Measurements from ENCODE around the gene SEC61A2. TPM values are rescaled to one million over a fixed set of nuclear protein-coding genes. Genes with fewer than 3 reads are reported as not detected.
"Not testable (repeated sequence)": the region's sequence is repeated elsewhere in the genome, so short reads cannot be mapped to it uniquely, and the experiment has no call there.

The SEC61A2 gene
- total and polyA plus RNA-seq, 8 donors, result 4.8 to 19.9 (median 15.5) TPM

DNA sequence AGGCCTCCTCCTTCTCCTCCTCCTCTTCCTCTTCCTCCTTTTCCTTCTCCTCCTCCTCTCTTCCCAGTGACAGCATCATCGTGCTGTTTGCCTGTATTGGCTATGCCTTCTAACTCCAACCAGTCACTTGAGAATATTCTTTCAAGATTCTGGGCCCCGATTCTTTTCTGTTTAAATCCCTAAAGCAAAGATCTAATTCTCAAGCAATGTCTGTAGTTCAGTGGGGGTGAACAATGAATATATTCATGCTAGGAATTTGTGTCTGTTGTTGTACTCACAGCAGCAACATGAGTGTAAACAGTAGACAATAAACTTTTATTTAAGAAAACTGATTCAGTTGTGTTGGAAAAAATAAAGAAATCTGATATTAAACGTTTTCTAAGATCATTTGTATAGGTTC, 35.6 kb downstream of the SEC61A2 start:
- peaks cover 0 to 7% of the 10 kb centered on the region in 2 donors for H3K27me3 ChIP-seq
- intact Hi-C loops (cut with DNase I), result no loop called here
- TF ChIP-seq, protein P1, sequence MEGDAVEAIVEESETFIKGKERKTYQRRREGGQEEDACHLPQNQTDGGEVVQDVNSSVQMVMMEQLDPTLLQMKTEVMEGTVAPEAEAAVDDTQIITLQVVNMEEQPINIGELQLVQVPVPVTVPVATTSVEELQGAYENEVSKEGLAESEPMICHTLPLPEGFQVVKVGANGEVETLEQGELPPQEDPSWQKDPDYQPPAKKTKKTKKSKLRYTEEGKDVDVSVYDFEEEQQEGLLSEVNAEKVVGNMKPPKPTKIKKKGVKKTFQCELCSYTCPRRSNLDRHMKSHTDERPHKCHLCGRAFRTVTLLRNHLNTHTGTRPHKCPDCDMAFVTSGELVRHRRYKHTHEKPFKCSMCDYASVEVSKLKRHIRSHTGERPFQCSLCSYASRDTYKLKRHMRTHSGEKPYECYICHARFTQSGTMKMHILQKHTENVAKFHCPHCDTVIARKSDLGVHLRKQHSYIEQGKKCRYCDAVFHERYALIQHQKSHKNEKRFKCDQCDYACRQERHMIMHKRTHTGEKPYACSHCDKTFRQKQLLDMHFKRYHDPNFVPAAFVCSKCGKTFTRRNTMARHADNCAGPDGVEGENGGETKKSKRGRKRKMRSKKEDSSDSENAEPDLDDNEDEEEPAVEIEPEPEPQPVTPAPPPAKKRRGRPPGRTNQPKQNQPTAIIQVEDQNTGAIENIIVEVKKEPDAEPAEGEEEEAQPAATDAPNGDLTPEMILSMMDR (IDR thresholded peaks at IDR 0.05), result no peak
- DNase-seq (no peak), ATAC-seq (no peak)
- no peaks in the 10 kb centered on the region for H3K9me3 ChIP-seq
- no peaks in the 10 kb centered on the region for H3K4me1 ChIP-seq
- no peak overlapping the region for H3K27ac ChIP-seq
- H3K4me3 ChIP-seq, result no peak overlapping the region
- H3K36me3 ChIP-seq, result peaks cover 0 to 87% of the 10 kb centered on the region in 2 donors

GRCh38 chr10:12165999-12166775, 36.7 kb downstream of the SEC61A2 start:
- Histone ChIP-seq H3K4me1 (no peaks in the 10 kb centered on the region), H3K4me3 (no peak overlapping the region), H3K27ac (no peak overlapping the region), H3K36me3 (peaks cover 0 to 94% of the 10 kb centered on the region in 2 donors), H3K27me3 (peaks cover 0 to 4% of the 10 kb centered on the region in 2 donors), H3K9me3 (no peaks in the 10 kb centered on the region)
- TF ChIP-seq, protein P1 (IDR thresholded peaks at IDR 0.05), result no peak
- no peak for DNase-seq
- no peak for ATAC-seq
- intact Hi-C loops (cut with DNase I), result no loop called here

DNA sequence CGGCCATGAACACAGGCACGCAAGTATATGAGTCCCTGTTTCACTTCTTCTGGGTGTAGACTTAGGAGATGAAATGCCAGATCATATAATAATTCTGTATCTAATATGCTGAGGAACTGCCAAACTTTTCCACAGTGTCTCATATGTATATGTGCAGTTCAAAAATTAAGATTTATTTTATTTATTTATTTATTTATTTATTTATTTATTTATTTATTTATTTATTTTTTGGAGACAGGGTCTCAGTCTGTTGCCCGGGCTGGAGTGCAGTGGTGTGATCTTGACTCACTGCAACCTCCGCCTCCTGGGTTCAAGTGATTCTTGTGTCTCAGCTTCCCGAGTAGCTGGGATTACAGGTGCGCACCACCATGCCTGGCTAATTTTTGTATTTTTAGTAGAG, 42.0 kb downstream of the SEC61A2 start:
- peaks cover 0 to 100% of the 10 kb centered on the region in 2 donors for H3K36me3 ChIP-seq
- H3K9me3 ChIP-seq; H3K4me3 ChIP-seq; H3K4me1 ChIP-seq; ATAC-seq; H3K27ac ChIP-seq; intact Hi-C loops (cut with DNase I); DNase-seq; H3K27me3 ChIP-seq: not testable (repeated sequence)

DNA sequence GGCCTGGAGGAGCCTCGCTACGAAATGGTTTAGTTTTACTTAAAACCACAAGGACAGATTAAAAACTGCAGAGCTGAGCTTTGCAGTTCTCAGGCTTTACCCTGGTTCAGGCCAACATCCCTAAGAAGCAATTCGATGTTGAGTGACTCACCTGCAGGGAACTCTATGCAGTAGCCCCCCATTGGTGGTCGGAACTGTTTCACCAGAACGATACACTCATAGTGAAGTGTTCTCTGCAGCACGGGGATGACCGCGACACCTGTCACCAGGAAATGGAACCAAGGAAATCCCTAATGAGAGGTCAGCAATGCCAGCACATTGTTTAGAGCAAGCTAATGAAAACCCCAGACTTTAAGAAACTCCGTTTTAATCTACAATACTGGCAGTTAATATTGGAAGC, 48.2 kb downstream of the SEC61A2 start:
- ATAC-seq (no peak), DNase-seq (no peak)
- no peak overlapping the region for H3K27ac ChIP-seq
- H3K9me3 ChIP-seq, result no peaks in the 10 kb centered on the region
- H3K27me3 ChIP-seq, result no peaks in the 10 kb centered on the region
- H3K4me3 ChIP-seq, result no peak overlapping the region
- intact Hi-C loops (cut with DNase I), result no loop called here
- TF ChIP-seq, protein P1 (IDR thresholded peaks at IDR 0.05), result no peak
- peaks cover 0 to 15% of the 10 kb centered on the region in 2 donors for H3K4me1 ChIP-seq
- H3K36me3 ChIP-seq, result peaks cover 0 to 86% of the 10 kb centered on the region in 2 donors

DNA sequence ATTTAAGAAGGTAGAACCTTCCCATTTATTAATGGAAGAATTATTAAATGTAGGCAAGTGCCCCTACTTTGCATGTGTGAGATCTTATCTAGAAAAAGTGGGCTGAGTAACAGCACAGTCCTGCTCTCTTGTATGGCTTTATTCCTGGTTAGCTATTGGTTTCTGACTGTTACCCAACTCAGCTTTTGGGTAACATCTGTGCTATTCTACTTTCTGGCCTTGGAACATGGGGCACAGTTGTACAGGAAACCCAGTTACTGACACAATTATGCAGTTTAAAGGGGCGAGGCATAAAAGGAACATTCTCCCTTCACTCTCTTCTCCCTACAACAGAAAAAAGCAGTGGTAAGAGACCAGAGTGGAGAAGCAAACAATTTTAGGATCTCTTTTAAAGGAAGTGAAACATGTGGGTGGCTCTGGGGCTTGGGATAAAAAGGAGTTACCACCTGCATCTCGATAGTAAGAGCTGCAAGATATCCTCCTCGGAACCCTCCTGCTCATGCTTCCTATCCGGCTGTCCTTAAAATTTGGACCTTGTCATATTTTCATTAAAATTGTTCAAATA, 50.2 kb downstream of the SEC61A2 start:
- TF ChIP-seq, protein P1 (IDR thresholded peaks at IDR 0.05), result no peak
- intact Hi-C loops (cut with DNase I), result no loop called here
- H3K36me3 ChIP-seq, result peaks cover 0 to 81% of the 10 kb centered on the region in 2 donors
- H3K27me3 ChIP-seq, result no peaks in the 10 kb centered on the region
- DNase-seq, result no peak
- H3K27ac ChIP-seq, result no peak overlapping the region
- no peaks in the 10 kb centered on the region for H3K9me3 ChIP-seq
- ATAC-seq, result no peak
- peaks cover 0 to 15% of the 10 kb centered on the region in 2 donors for H3K4me1 ChIP-seq
- H3K4me3 ChIP-seq, result no peak overlapping the region
